ENCODE measurements around the gene NLK.

DNA sequence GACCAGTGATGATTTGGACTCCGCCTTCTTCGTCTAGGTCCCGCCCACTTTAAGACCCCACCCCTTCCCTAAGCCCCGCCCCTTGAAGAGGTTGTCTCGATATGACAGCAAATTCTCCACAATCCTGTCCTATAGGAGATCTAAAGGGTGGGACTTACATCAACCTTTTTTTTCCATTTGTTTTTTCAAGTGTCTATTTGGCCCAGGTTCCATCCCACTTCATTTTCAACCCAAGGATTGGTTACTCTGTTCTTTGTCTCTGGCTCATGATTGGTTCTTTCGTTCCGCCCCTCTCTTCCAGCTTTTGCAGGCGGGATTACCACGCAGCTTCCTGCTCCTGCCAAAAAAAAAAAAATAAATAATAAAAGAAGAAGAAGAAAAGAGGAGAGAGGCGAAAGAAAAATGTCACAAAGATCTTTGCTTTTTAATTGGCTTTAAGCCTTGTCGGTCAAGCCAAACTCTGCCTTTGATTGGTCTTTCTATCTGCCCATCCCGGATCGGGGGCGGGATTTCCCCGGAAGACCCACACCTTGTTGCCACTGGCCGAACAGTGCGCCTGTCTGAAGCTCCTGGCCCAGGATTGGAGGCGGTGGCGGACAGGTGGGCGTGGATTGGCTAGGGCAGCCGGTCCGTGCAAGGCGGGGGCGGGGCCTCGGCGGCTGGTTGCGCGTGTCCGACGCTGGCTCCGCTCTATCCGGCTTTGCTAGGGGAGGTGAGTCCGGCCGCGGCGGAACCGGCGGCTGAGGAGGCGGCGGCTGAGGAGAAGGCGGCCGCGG lies 1.2 kb upstream of the NLK start:
- TF ChIP-seq POLR2AphosphoS5 (IDR thresholded peaks at IDR 0.05; ENCODE audit: low read depth, low read length) (peak; percentile 61; the same call in 1 of the 2 replicates), POLR2A (IDR thresholded peaks at IDR 0.05; ENCODE audit: low read depth, low read length) (peak; percentile 84), TAF1 (IDR thresholded peaks at IDR 0.05; ENCODE audit: borderline replicate concordance, low read depth, low read length) (peak; percentile 74; the same call in 1 of the 2 replicates)

Measured in GM12892 (cell line).